ENCODE measurements around the gene SLC52A1.
A peak's percentile ranks its signal among the peaks of the same experiment; 100 is the strongest.
"Not testable (repeated sequence)": the region's sequence is repeated elsewhere in the genome, so short reads cannot be mapped to it uniquely, and the experiment has no call there.

The SLC52A1 gene

GRCh38 chr17:5031365-5032082, 3.7 kb downstream of the SLC52A1 start:
- peak overlapping the region; percentile 24 for H3K4me3 ChIP-seq (ENCODE audit: low read depth, low read length)

- not testable (repeated sequence) for H3K4me3 ChIP-seq (ENCODE audit: low read depth, low read length)
Observed at GRCh38 chr17:5030168-5030567, 5.1 kb downstream of the SLC52A1 start.

- no peak overlapping the region for H3K4me3 ChIP-seq (ENCODE audit: low read depth, low read length)
Observed at GRCh38 chr17:5027916-5028315, 7.3 kb downstream of the SLC52A1 start.

GRCh38 chr17:5027299-5027698, 7.9 kb downstream of the SLC52A1 start:
- no peak overlapping the region for H3K4me3 ChIP-seq (ENCODE audit: low read depth, low read length)

- no peak overlapping the region for H3K4me3 ChIP-seq (ENCODE audit: low read depth, low read length)
Observed at GRCh38 chr17:5024604-5025003, 10.6 kb downstream of the SLC52A1 start.

GRCh38 chr17:5023588-5024147, 11.6 kb downstream of the SLC52A1 start:
- H3K4me3 ChIP-seq (ENCODE audit: low read depth, low read length) = no peak overlapping the region

GRCh38 chr17:5022171-5022711, 13.0 kb downstream of the SLC52A1 start:
- H3K4me3 ChIP-seq (ENCODE audit: low read depth, low read length) = no peak overlapping the region

GRCh38 chr17:5020502-5021023, 14.7 kb downstream of the SLC52A1 start:
- no peak overlapping the region for H3K4me3 ChIP-seq (ENCODE audit: low read depth, low read length)

- H3K4me3 ChIP-seq (ENCODE audit: low read depth, low read length) = no peak overlapping the region
Observed at GRCh38 chr17:5019475-5019956, 15.7 kb downstream of the SLC52A1 start.

GRCh38 chr17:5014357-5014756, 20.9 kb downstream of the SLC52A1 start:
- H3K4me3 ChIP-seq (ENCODE audit: low read depth, low read length) = no peak overlapping the region

GRCh38 chr17:5011928-5012327, 23.3 kb downstream of the SLC52A1 start:
- H3K4me3 ChIP-seq (ENCODE audit: low read depth, low read length) = no peak overlapping the region

- no peak overlapping the region for H3K4me3 ChIP-seq (ENCODE audit: low read depth, low read length)
Observed at GRCh38 chr17:5003214-5003867, 31.9 kb downstream of the SLC52A1 start.

GRCh38 chr17:5002121-5002788, 33.0 kb downstream of the SLC52A1 start:
- no peak overlapping the region for H3K4me3 ChIP-seq (ENCODE audit: low read depth, low read length)

- no peak overlapping the region for H3K4me3 ChIP-seq (ENCODE audit: low read depth, low read length)
Observed at GRCh38 chr17:5000237-5000639, 35.0 kb downstream of the SLC52A1 start.

- H3K4me3 ChIP-seq (ENCODE audit: low read depth, low read length) = peak overlapping the region; percentile 84
Observed at GRCh38 chr17:4999430-5000093, 35.7 kb downstream of the SLC52A1 start.

- H3K4me3 ChIP-seq (ENCODE audit: low read depth, low read length) = peak overlapping the region; percentile 84
Observed at GRCh38 chr17:4998732-4999429, 36.3 kb downstream of the SLC52A1 start.

GRCh38 chr17:4998027-4998731, 37.0 kb downstream of the SLC52A1 start:
- peak overlapping the region; percentile 84 for H3K4me3 ChIP-seq (ENCODE audit: low read depth, low read length)

- H3K4me3 ChIP-seq (ENCODE audit: low read depth, low read length) = peak within 1 kb of the TSS; percentile 84
Observed at GRCh38 chr17:4997302-4998026, 37.8 kb downstream of the SLC52A1 start, which contains the start of the genes INCA1 and KIF1C. INCA1 (minus strand) TSS chr17:4997522; CDS start chr17:4994437, 3,085 bp downstream. KIF1C (plus strand) TSS chr17:4997950; CDS start chr17:5000247, 2,297 bp downstream.
